Kidney (tissue), 22 donors: ENCODE measurements around the gene MTCL1. TPM values are rescaled to one million over a fixed set of nuclear protein-coding genes. Genes with fewer than 3 reads are reported as not detected.
A peak's percentile ranks its signal among the peaks of the same experiment; 100 is the strongest.

Source experiments
- DNase-seq, 5 donors: peaks; one replicate each; pipeline ENCODE4 v3.0.0-alpha.2; 2013 to 2020
- FAIRE-seq: peaks from 2 replicates; lab custom pipeline; 2012; peaks lifted over from hg19 to GRCh38; lab: Jason Lieb, UNC
- H3K27ac ChIP-seq, 2 donors: one replicate each; pipeline ENCODE4 v1.7.0; 2013; ENCODE audit warnings: low read depth in 2 of 2, low read length in 2 of 2, inconsistent platforms in 1 of 2
- H3K27me3 ChIP-seq: one replicate; pipeline ENCODE4 v1.7.1; 2013; ENCODE audit warnings: low read length, inconsistent platforms; ENCODE audit not compliant: control insufficient read depth, insufficient read depth
- H3K36me3 ChIP-seq, 3 donors: one replicate each; pipeline versions ENCODE4 v1.7.0 to v1.7.1; 2013; ENCODE audit warnings: low read length in 3 of 3, control low read depth in 1 of 3, inconsistent platforms in 1 of 3; ENCODE audit not compliant: insufficient read depth in 3 of 3, control insufficient read depth in 2 of 3
- H3K4me1 ChIP-seq, 3 donors: one replicate each; pipeline versions ENCODE4 v1.7.0 to v1.7.1; 2013; ENCODE audit warnings: low read length in 3 of 3, inconsistent platforms in 1 of 3, low read depth in 1 of 3; ENCODE audit not compliant: control insufficient read depth in 2 of 3, insufficient read depth in 2 of 3
- H3K4me3 ChIP-seq, 3 donors: one replicate each; pipeline versions ENCODE4 v1.7.0 to v1.8.1; 2013; ENCODE audit warnings: low read length in 3 of 3, control low read depth in 1 of 3, inconsistent platforms in 1 of 3
- H3K9ac ChIP-seq, 3 donors: one replicate each; pipeline versions ENCODE4 v1.7.0 to v1.7.1; 2013; ENCODE audit warnings: low read length in 3 of 3, control low read depth in 1 of 3, inconsistent platforms in 1 of 3
- H3K9me3 ChIP-seq, 3 donors: one replicate each; pipeline versions ENCODE4 v1.7.0 to v1.7.1; 2013; ENCODE audit warnings: low read length in 3 of 3, control low read depth in 1 of 3, inconsistent platforms in 1 of 3; ENCODE audit not compliant: control insufficient read depth in 2 of 3, insufficient read depth in 1 of 3
- CTCF ChIP-seq: IDR thresholded peaks from 3 replicates; pipeline ENCODE4 v1.5.1; 2012; ENCODE audit warnings: mild to moderate bottlenecking, moderate library complexity, borderline replicate concordance; ENCODE audit not compliant: insufficient read depth; ENCODE audit errors: extremely low read depth
- intact Hi-C: fragments of 100-400 bp; cut with DNase I; formaldehyde crosslinking; loops from one replicate; pipeline ENCODE4 v1.11.1; 2022
- long read RNA-seq, 10 donors: library from polyadenylated mRNA in 1 of 10; unstranded in 1 of 10; transcript quantifications; one replicate each; pipeline ENCODE4 v2.0.0 and lab custom pipeline, GENCODE V29; 2021 to 2026
- polyA plus RNA-seq: library from polyadenylated mRNA; stranded (reverse); fragments of 350-450 nt; fragmentation: Illumina TruSeq; extraction: RNeasy Lipid Tissue Mini Kit (QIAGEN cat#74804); gene quantifications from one replicate; pipeline ENCODE4 v1.2.3, GENCODE V29; 2014; ENCODE audit warnings: low read depth, low replicate concordance; ENCODE audit not compliant: insufficient read depth
- total RNA-seq: library from RNA; stranded (reverse); fragmentation: NEBNext Ultra II Directional; extraction: Animal tissue kit (Norgen Biotek cat#: 25700); gene quantifications from one replicate; pipeline ENCODE4 v1.2.1, GENCODE V29; 2021
- donor health status: control.
- donor health status: control.
- donor health status: control.
- donor health status: control.
- donor health status: control.
- donor health status: DM: yes; HTN: yes; CAD: no.
- donor health status: Normal renal cell carcinoma (clear cell type).

Gene MTCL1
- 15.3 TPM for total RNA-seq
- polyA plus RNA-seq = 2.5 TPM
- long read RNA-seq, donor 1, partial matches to known transcripts = 0 of 3 reads
- long read RNA-seq, donor 1, other reads (novel, unspliced or antisense) = 0 of 3 reads
- long read RNA-seq, donor 2, partial matches to known transcripts = 0 of 1 reads
- long read RNA-seq, donor 2, other reads (novel, unspliced or antisense) = 0 of 1 reads
- long read RNA-seq, donor 3, partial matches to known transcripts = 0 of 4 reads
- long read RNA-seq, donor 3, other reads (novel, unspliced or antisense) = 0 of 4 reads
- long read RNA-seq, donor 4, partial matches to known transcripts = 0 of 1 reads
- long read RNA-seq, donor 4, other reads (novel, unspliced or antisense) = 0 of 1 reads
- long read RNA-seq, donor 5 = 0 reads
- long read RNA-seq, donor 6, partial matches to known transcripts = 0 of 1 reads
- long read RNA-seq, donor 6, other reads (novel, unspliced or antisense) = 0 of 1 reads
- long read RNA-seq, donor 7, partial matches to known transcripts = 2 of 3 reads
- long read RNA-seq, donor 7, other reads (novel, unspliced or antisense) = 1 of 3 reads
- long read RNA-seq, donor 8, partial matches to known transcripts = 0 of 2 reads
- long read RNA-seq, donor 8, other reads (novel, unspliced or antisense) = 0 of 2 reads
- long read RNA-seq, donor 9, partial matches to known transcripts = 0 of 2 reads
- long read RNA-seq, donor 9, other reads (novel, unspliced or antisense) = 0 of 2 reads
- long read RNA-seq, donor 10, partial matches to known transcripts = 0 of 3 reads
- long read RNA-seq, donor 10, other reads (novel, unspliced or antisense) = 0 of 3 reads

GRCh38 chr18:8705238-8705960 is at the start of gene MTCL1:
TSS of gene MTCL1 (plus strand) at chr18:8705556. CDS start at chr18:8705661, 105 bp downstream.
- TF ChIP-seq CTCF = no peak
- Histone ChIP-seq H3K27ac (peak within 1 kb of the TSS; percentile 92 to 93), H3K9me3 (no peaks in the 10 kb centered on the region), H3K36me3 (no peaks in the 10 kb centered on the region), H3K9ac (peak within 1 kb of the TSS in 2 of 3 donors; percentile 22 to 87), H3K4me3 (peak within 1 kb of the TSS; percentile 40 to 72 (median 41)), H3K27me3 (no peaks in the 10 kb centered on the region), H3K4me1 (peaks cover 0 to 15% (median 11%) of the 10 kb centered on the region in 3 donors)
- FAIRE-seq = no peak
- intact Hi-C loops = no loop called here
- peak in 4 of 5 donors; percentile 44 to 84 (median 67) for DNase-seq

DNA sequence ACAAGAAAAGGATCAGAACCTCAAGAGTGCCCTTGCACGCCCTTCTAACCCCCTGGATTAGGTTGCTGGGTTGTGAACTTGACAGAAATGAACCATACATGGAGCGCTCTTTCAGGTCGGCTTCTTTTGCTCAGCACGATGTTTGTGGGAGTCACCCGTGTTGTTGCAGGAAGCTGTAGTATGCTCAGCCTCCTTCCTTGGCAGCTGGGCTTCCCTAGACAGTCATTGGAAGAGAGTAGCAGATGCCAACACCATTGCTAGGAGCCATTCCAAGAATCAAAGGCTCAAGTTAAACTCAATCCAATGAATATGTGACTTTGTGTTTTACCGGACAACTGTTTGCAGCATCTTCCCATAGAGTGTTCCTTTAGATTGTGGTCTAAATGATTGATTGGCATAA is 49.1 kb upstream of the MTCL1 start:
- no peak overlapping the region for H3K4me3 ChIP-seq
- DNase-seq (peak in 1 of 5 donors; percentile 24), FAIRE-seq (no peak)
- no peak overlapping the region for H3K9ac ChIP-seq
- no peak for TF ChIP-seq CTCF
- no peak overlapping the region for H3K27ac ChIP-seq
- H3K9me3 ChIP-seq = no peaks in the 10 kb centered on the region
- intact Hi-C loops = loop anchor here (10.0 kb wide), 1 partner anchor 329 kb away; no protein-coding TSS in a partner anchor
- no peaks in the 10 kb centered on the region for H3K27me3 ChIP-seq
- H3K36me3 ChIP-seq = no peaks in the 10 kb centered on the region
- no peaks in the 10 kb centered on the region for H3K4me1 ChIP-seq

- TF ChIP-seq CTCF = no peak
- H3K27ac ChIP-seq = no peak overlapping the region
- no peaks in the 10 kb centered on the region for H3K9me3 ChIP-seq
- H3K4me1 ChIP-seq = peaks cover 0 to 3% (median 0%) of the 10 kb centered on the region in 3 donors
- H3K4me3 ChIP-seq = no peak overlapping the region
- no peak for FAIRE-seq
- H3K9ac ChIP-seq = no peak overlapping the region
- no peak for DNase-seq
- H3K36me3 ChIP-seq = no peaks in the 10 kb centered on the region
- intact Hi-C loops = loop anchor here (10.0 kb wide), 1 partner anchor 328 kb away; no protein-coding TSS in a partner anchor
- no peaks in the 10 kb centered on the region for H3K27me3 ChIP-seq
Measured at GRCh38 chr18:8657050-8657820, 48.1 kb upstream of the MTCL1 start.
